ENCODE results near the gene SLC43A1.
A peak's percentile ranks its signal among the peaks of the same experiment; 100 is the strongest.

Gene SLC43A1

GRCh38 chr11:57479021-57479663, 36.4 kb downstream of the SLC43A1 start:
- DNase-seq (ENCODE audit: low spot score) = no peak

GRCh38 chr11:57477507-57478189, 37.9 kb downstream of the SLC43A1 start:
- DNase-seq (ENCODE audit: low spot score) = no peak

- DNase-seq (ENCODE audit: low spot score) = peak; percentile 29
These were observed 38.6 kb downstream of the SLC43A1 start for GRCh38 chr11:57476757-57477506.

GRCh38 chr11:57476047-57476756, 39.3 kb downstream of the SLC43A1 start:
- no peak for DNase-seq (ENCODE audit: low spot score)

- DNase-seq (ENCODE audit: low spot score) = no peak
These were observed 39.8 kb downstream of the SLC43A1 start for GRCh38 chr11:57475671-57476046.

GRCh38 chr11:57475191-57475590, 40.3 kb downstream of the SLC43A1 start:
- no peak for DNase-seq (ENCODE audit: low spot score)

GRCh38 chr11:57474803-57475115, 40.7 kb downstream of the SLC43A1 start:
- DNase-seq (ENCODE audit: low spot score) = no peak

GRCh38 chr11:57474017-57474802, 41.3 kb downstream of the SLC43A1 start:
- no peak for DNase-seq (ENCODE audit: low spot score)

GRCh38 chr11:57473285-57473841, 42.1 kb downstream of the SLC43A1 start:
- no peak for DNase-seq (ENCODE audit: low spot score)

GRCh38 chr11:57471496-57471895, 44.0 kb downstream of the SLC43A1 start:
- no peak for DNase-seq (ENCODE audit: low spot score)

GRCh38 chr11:57469268-57469667, 46.2 kb downstream of the SLC43A1 start:
- DNase-seq (ENCODE audit: low spot score) = no peak

GRCh38 chr11:57468276-57468675, 47.2 kb downstream of the SLC43A1 start:
- no peak for DNase-seq (ENCODE audit: low spot score)

GRCh38 chr11:57467508-57468157, 47.9 kb downstream of the SLC43A1 start:
- DNase-seq (ENCODE audit: low spot score) = no peak

- no peak for DNase-seq (ENCODE audit: low spot score)
These were observed 48.8 kb downstream of the SLC43A1 start for GRCh38 chr11:57466680-57467079.

GRCh38 chr11:57464539-57465181, 50.8 kb downstream of the SLC43A1 start:
- DNase-seq (ENCODE audit: low spot score) = no peak

- no peak for DNase-seq (ENCODE audit: low spot score)
These were observed 51.6 kb downstream of the SLC43A1 start for GRCh38 chr11:57463671-57464538.

- DNase-seq (ENCODE audit: low spot score) = no peak
These were observed 52.9 kb downstream of the SLC43A1 start for GRCh38 chr11:57462597-57462996.

- no peak for DNase-seq (ENCODE audit: low spot score)
These were observed 53.5 kb downstream of the SLC43A1 start for GRCh38 chr11:57461841-57462489.
